MM.1S (cell line): Measurements from ENCODE around the gene SAA2.

ENCODE experiments used
- EZH2 ChIP-seq: fragments of 300-600 bp; sonication (generic); optimal IDR thresholded peaks from 2 replicates; pipeline ENCODE3; 2017; ENCODE audit warnings: low read depth, mild to moderate bottlenecking, antibody characterized with exemption, low read length, mixed read lengths
- EZH2phosphoT487 ChIP-seq: fragments of 300-600 bp; sonication (generic); IDR thresholded peaks from 2 replicates; pipeline ENCODE4 v1.6.1; 2018; ENCODE audit warnings: antibody characterized with exemption, low read length
- TF ChIP-seq, protein P1 (sequence below): fragments of 300-600 bp; sonication (generic); IDR thresholded peaks from 2 replicates; pipeline ENCODE4 v1.5.1; 2016; ENCODE audit warnings: antibody characterized with exemption, low read length, mixed read lengths

DNA sequence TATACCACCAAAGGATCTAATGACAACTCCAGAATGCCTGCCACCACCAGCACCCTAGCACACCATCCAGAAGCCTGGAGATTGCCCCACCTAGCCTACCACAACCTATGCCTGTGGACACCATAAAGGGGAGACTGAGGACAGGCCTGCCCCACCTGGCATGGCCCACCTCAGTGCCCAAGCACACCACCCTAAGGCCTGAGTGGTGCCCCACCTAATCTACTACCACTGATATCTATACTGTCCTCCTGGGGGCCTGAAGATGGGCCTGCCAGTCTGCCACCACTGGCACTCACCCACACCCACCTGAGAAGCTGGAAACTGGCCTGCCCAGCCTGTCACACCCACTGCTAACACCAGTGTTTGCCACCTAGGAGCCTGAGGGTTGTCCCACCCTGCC lies 43.7 kb downstream of the SAA2 start:
- TF ChIP-seq, protein P1, sequence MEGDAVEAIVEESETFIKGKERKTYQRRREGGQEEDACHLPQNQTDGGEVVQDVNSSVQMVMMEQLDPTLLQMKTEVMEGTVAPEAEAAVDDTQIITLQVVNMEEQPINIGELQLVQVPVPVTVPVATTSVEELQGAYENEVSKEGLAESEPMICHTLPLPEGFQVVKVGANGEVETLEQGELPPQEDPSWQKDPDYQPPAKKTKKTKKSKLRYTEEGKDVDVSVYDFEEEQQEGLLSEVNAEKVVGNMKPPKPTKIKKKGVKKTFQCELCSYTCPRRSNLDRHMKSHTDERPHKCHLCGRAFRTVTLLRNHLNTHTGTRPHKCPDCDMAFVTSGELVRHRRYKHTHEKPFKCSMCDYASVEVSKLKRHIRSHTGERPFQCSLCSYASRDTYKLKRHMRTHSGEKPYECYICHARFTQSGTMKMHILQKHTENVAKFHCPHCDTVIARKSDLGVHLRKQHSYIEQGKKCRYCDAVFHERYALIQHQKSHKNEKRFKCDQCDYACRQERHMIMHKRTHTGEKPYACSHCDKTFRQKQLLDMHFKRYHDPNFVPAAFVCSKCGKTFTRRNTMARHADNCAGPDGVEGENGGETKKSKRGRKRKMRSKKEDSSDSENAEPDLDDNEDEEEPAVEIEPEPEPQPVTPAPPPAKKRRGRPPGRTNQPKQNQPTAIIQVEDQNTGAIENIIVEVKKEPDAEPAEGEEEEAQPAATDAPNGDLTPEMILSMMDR = no peak
- TF ChIP-seq EZH2 (no peak), EZH2phosphoT487 (no peak)
